MCF 10A (cell line): ENCODE measurements around the gene COL6A3. TPM values are rescaled to one million over a fixed set of nuclear protein-coding genes. Genes with fewer than 3 reads are reported as not detected.

Experiments used
- BruUV-seq: library from RNA; stranded (reverse); fragments of 400-500 nt; replicated peaks from 2 replicates; lab custom pipeline; 2021; lab: Mats Ljungman, UMichigan
- CTCF ChIA-PET: fragments of 300-600 bp; sonication (Branson Sonifier 250); formaldehyde crosslinking; extraction: SDS; loops from one replicate; lab custom pipeline; 2021; ENCODE audit warnings: antibody characterized with exemption, inconsistent platforms; lab: Yijun Ruan, JAX
- POLR2A ChIA-PET: fragments of 300-600, 350-650 bp; sonication (Branson Sonifier 250); formaldehyde crosslinking; extraction: SDS; loops from one replicate; lab custom pipeline; 2020; ENCODE audit warnings: antibody characterized with exemption, inconsistent platforms; lab: Yijun Ruan, JAX
- DNase-seq: peaks from one replicate; pipeline ENCODE4 v3.0.0-alpha.2; 2018; ENCODE audit not compliant: unreplicated experiment
- H3K27ac Mint-ChIP-seq: one replicate; pipeline ENCODE4 v1.8.0; 2022; ENCODE audit warnings: mild to moderate bottlenecking, low read depth, mixed read lengths; ENCODE audit not compliant: unreplicated experiment
- H3K27me3 Mint-ChIP-seq: one replicate; pipeline ENCODE4 v1.8.0; 2022; ENCODE audit warnings: mixed read lengths; ENCODE audit not compliant: insufficient read depth, unreplicated experiment
- H3K36me3 Mint-ChIP-seq: one replicate; pipeline ENCODE4 v1.8.0; 2022; ENCODE audit warnings: mild to moderate bottlenecking, moderate library complexity, mixed read lengths; ENCODE audit not compliant: insufficient read depth, unreplicated experiment
- H3K4me1 Mint-ChIP-seq: one replicate; pipeline ENCODE4 v1.8.0; 2022; ENCODE audit warnings: mixed read lengths; ENCODE audit not compliant: insufficient read depth, unreplicated experiment
- H3K4me3 Mint-ChIP-seq: one replicate; pipeline ENCODE4 v1.8.0; 2022; ENCODE audit warnings: mild to moderate bottlenecking, moderate library complexity, mixed read lengths; ENCODE audit not compliant: unreplicated experiment
- H3K9me3 Mint-ChIP-seq: one replicate; pipeline ENCODE4 v1.8.0; 2022; ENCODE audit warnings: mixed read lengths; ENCODE audit not compliant: unreplicated experiment
- CTCF ChIP-seq: fragments of 200-600 bp; IDR thresholded peaks from one replicate; pipeline ENCODE4 v1.8.0; 2022; ENCODE audit warnings: antibody characterized with exemption, mild to moderate bottlenecking; ENCODE audit not compliant: unreplicated experiment
- intact Hi-C: fragments of 100-400 bp; cut with micrococcal nuclease; formaldehyde crosslinking; loops from 2 replicates; pipeline ENCODE4 v1.14.1; 2022
- total RNA-seq: library from RNA; stranded (reverse); gene quantifications from 2 replicates; pipeline ENCODE4 v1.2.3, GENCODE V29; 2022

The COL6A3 gene
- total RNA-seq, 1 experiment from 2014 or later = 0.19 TPM

GRCh38 chr2:237359894-237360780, 53.8 kb downstream of the COL6A3 start:
- BruUV-seq = no TSS peak
- Mint-ChIP-seq H3K27ac (no peak overlapping the region), H3K9me3 (no peaks in the 10 kb centered on the region), H3K36me3 (no peaks in the 10 kb centered on the region), H3K4me1 (peaks cover 7% of the 10 kb centered on the region), H3K4me3 (no peak overlapping the region), H3K27me3 (no peaks in the 10 kb centered on the region)
- intact Hi-C loops = no loop called here
- TF ChIP-seq CTCF = no peak
- POLR2A ChIA-PET = no interaction called here
- CTCF ChIA-PET = interaction anchor here (0.6 kb wide), 1 partner anchor 197 kb away, joined by 4 read pairs; no protein-coding TSS in a partner anchor
- no peak for DNase-seq

- POLR2A ChIA-PET = no interaction called here
- intact Hi-C loops = no loop called here
Observed at GRCh38 chr2:237359518-237359840, 54.5 kb downstream of the COL6A3 start.

GRCh38 chr2:237358721-237359517, 55.0 kb downstream of the COL6A3 start:
- Mint-ChIP-seq H3K4me3 (no peak overlapping the region), H3K9me3 (no peaks in the 10 kb centered on the region), H3K27ac (no peak overlapping the region), H3K36me3 (no peaks in the 10 kb centered on the region), H3K4me1 (peaks cover 18% of the 10 kb centered on the region), H3K27me3 (no peaks in the 10 kb centered on the region)
- DNase-seq = no peak
- intact Hi-C loops = no loop called here
- POLR2A ChIA-PET = no interaction called here
- no peak for TF ChIP-seq CTCF
- CTCF ChIA-PET = interaction anchor here (0.6 kb wide), 1 partner anchor 198 kb away, joined by 4 read pairs; no protein-coding TSS in a partner anchor
- no TSS peak for BruUV-seq

More at GRCh38 chr2:237359518-237359840, 54.5 kb downstream of the COL6A3 start:
- no peak for TF ChIP-seq CTCF
- no TSS peak for BruUV-seq
- Mint-ChIP-seq H3K4me3 (no peak overlapping the region), H3K9me3 (no peaks in the 10 kb centered on the region), H3K27me3 (no peaks in the 10 kb centered on the region), H3K36me3 (no peaks in the 10 kb centered on the region), H3K4me1 (peaks cover 13% of the 10 kb centered on the region), H3K27ac (no peak overlapping the region)
- CTCF ChIA-PET = interaction anchor here (0.6 kb wide), 1 partner anchor 198 kb away, joined by 4 read pairs; no protein-coding TSS in a partner anchor
- no peak for DNase-seq

GRCh38 chr2:237355701-237356100, 58.3 kb downstream of the COL6A3 start:
- Mint-ChIP-seq H3K27me3 (peaks cover under 1% of the 10 kb centered on the region), H3K36me3 (no peaks in the 10 kb centered on the region), H3K27ac (peak overlapping the region; percentile 74), H3K4me1 (peaks cover 18% of the 10 kb centered on the region), H3K9me3 (no peaks in the 10 kb centered on the region), H3K4me3 (no peak overlapping the region)
- ChIA-PET POLR2A (no interaction called here), CTCF (interaction anchor here (0.8 kb wide), 1 partner anchor 269 kb away, joined by 3 read pairs; the partner anchor contains the start of gene COPS8)
- DNase-seq = no peak
- intact Hi-C loops = no loop called here
- BruUV-seq = no TSS peak
- TF ChIP-seq CTCF = no peak
